HEK293 (cell line): Measurements from ENCODE around the gene BFAR.
"Not testable (repeated sequence)": the region's sequence is repeated elsewhere in the genome, so short reads cannot be mapped to it uniquely, and the experiment has no call there.

ENCODE experiments used
- GLI4 ChIP-seq: fragments of 450-650 bp; formaldehyde crosslinking; IDR thresholded peaks from 2 replicates; pipeline ENCODE4 v1.5.1; 2016; ENCODE audit warnings: missing biosample characterization, missing genetic modification characterization
- ZBTB1 ChIP-seq: fragments of 450-650 bp; formaldehyde crosslinking; IDR thresholded peaks from 2 replicates; pipeline ENCODE4 v1.5.1; 2016; ENCODE audit warnings: missing biosample characterization, missing genetic modification characterization
- ZNF114 ChIP-seq: fragments of 450-650 bp; formaldehyde crosslinking; IDR thresholded peaks from 2 replicates; pipeline ENCODE4 v1.5.0; 2017; ENCODE audit warnings: missing biosample characterization, missing genetic modification characterization
- ZNF140 ChIP-seq: fragments of 450-650 bp; formaldehyde crosslinking; IDR thresholded peaks from 2 replicates; pipeline ENCODE4 v1.5.1; 2016; ENCODE audit warnings: missing biosample characterization, missing genetic modification characterization
- ZNF48 ChIP-seq: fragments of 450-650 bp; formaldehyde crosslinking; IDR thresholded peaks from 2 replicates; pipeline ENCODE4 v1.5.1; 2016; ENCODE audit warnings: missing biosample characterization, missing genetic modification characterization
- ZNF510 ChIP-seq: fragments of 450-650 bp; formaldehyde crosslinking; IDR thresholded peaks from 2 replicates; pipeline ENCODE4 v1.5.1; 2018; ENCODE audit warnings: mild to moderate bottlenecking, missing genetic modification characterization, missing biosample characterization; ENCODE audit not compliant: insufficient replicate concordance
- ZNF677 ChIP-seq: fragments of 450-650 bp; IDR thresholded peaks from 2 replicates; pipeline ENCODE4 v1.5.0; 2018; ENCODE audit warnings: missing biosample characterization, mild to moderate bottlenecking, missing genetic modification characterization, moderate library complexity
- ZSCAN16 ChIP-seq: fragments of 450-650 bp; formaldehyde crosslinking; IDR thresholded peaks from 2 replicates; pipeline ENCODE4 v1.5.1; 2016; ENCODE audit warnings: missing biosample characterization, missing genetic modification characterization
- TF ChIP-seq, protein P1 (sequence below): fragments of 450-650 bp; formaldehyde crosslinking; IDR thresholded peaks from 2 replicates; pipeline ENCODE4 v1.5.1; 2016; ENCODE audit warnings: missing biosample characterization, missing genetic modification characterization
- TF ChIP-seq, protein P2 (sequence below): fragments of 450-650 bp; formaldehyde crosslinking; IDR thresholded peaks from 2 replicates; pipeline ENCODE4 v1.5.1; 2017; ENCODE audit warnings: missing biosample characterization, missing genetic modification characterization
- TF ChIP-seq, protein P3 (sequence below): fragments of 450-650 bp; formaldehyde crosslinking; IDR thresholded peaks from 2 replicates; pipeline ENCODE4 v1.5.1; 2016; ENCODE audit warnings: missing biosample characterization, missing genetic modification characterization
- TF ChIP-seq, protein P4 (sequence below): fragments of 450-650 bp; formaldehyde crosslinking; IDR thresholded peaks from 2 replicates; pipeline ENCODE4 v1.5.1; 2016; ENCODE audit warnings: missing biosample characterization, missing genetic modification characterization
- TF ChIP-seq, protein P5 (sequence below): fragments of 450-650 bp; formaldehyde crosslinking; conservative IDR thresholded peaks from 2 replicates; pipeline ENCODE4 v1.5.1; 2016; ENCODE audit warnings: low read depth, missing biosample characterization, missing genetic modification characterization
- TF ChIP-seq, protein P6 (sequence below): sonication (generic); formaldehyde crosslinking; IDR thresholded peaks from 2 replicates; pipeline ENCODE4 v1.8.1; 2022; ENCODE audit warnings: mild to moderate bottlenecking, moderate library complexity, missing genetic modification reagents

- TF ChIP-seq, protein P1, sequence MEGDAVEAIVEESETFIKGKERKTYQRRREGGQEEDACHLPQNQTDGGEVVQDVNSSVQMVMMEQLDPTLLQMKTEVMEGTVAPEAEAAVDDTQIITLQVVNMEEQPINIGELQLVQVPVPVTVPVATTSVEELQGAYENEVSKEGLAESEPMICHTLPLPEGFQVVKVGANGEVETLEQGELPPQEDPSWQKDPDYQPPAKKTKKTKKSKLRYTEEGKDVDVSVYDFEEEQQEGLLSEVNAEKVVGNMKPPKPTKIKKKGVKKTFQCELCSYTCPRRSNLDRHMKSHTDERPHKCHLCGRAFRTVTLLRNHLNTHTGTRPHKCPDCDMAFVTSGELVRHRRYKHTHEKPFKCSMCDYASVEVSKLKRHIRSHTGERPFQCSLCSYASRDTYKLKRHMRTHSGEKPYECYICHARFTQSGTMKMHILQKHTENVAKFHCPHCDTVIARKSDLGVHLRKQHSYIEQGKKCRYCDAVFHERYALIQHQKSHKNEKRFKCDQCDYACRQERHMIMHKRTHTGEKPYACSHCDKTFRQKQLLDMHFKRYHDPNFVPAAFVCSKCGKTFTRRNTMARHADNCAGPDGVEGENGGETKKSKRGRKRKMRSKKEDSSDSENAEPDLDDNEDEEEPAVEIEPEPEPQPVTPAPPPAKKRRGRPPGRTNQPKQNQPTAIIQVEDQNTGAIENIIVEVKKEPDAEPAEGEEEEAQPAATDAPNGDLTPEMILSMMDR (tag by site-specific recombination) = not testable (repeated sequence)
- TF ChIP-seq, protein P2, sequence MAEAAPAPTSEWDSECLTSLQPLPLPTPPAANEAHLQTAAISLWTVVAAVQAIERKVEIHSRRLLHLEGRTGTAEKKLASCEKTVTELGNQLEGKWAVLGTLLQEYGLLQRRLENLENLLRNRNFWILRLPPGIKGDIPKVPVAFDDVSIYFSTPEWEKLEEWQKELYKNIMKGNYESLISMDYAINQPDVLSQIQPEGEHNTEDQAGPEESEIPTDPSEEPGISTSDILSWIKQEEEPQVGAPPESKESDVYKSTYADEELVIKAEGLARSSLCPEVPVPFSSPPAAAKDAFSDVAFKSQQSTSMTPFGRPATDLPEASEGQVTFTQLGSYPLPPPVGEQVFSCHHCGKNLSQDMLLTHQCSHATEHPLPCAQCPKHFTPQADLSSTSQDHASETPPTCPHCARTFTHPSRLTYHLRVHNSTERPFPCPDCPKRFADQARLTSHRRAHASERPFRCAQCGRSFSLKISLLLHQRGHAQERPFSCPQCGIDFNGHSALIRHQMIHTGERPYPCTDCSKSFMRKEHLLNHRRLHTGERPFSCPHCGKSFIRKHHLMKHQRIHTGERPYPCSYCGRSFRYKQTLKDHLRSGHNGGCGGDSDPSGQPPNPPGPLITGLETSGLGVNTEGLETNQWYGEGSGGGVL (tag by site-specific recombination) = not testable (repeated sequence)
- TF ChIP-seq ZNF677 (tag by site-specific recombination); GLI4 (tag by site-specific recombination); ZNF114 (tag by site-specific recombination); ZNF140 (tag by site-specific recombination); ZNF510 (tag by site-specific recombination); ZBTB1; ZSCAN16; ZNF48 (tag by site-specific recombination): not testable (repeated sequence)
- TF ChIP-seq, protein P3, sequence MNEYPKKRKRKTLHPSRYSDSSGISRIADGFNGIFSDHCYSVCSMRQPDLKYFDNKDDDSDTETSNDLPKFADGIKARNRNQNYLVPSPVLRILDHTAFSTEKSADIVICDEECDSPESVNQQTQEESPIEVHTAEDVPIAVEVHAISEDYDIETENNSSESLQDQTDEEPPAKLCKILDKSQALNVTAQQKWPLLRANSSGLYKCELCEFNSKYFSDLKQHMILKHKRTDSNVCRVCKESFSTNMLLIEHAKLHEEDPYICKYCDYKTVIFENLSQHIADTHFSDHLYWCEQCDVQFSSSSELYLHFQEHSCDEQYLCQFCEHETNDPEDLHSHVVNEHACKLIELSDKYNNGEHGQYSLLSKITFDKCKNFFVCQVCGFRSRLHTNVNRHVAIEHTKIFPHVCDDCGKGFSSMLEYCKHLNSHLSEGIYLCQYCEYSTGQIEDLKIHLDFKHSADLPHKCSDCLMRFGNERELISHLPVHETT (tag by site-specific recombination) = not testable (repeated sequence)
- TF ChIP-seq, protein P4, sequence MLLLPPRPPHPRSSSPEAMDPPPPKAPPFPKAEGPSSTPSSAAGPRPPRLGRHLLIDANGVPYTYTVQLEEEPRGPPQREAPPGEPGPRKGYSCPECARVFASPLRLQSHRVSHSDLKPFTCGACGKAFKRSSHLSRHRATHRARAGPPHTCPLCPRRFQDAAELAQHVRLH (tag by site-specific recombination) = not testable (repeated sequence)
- TF ChIP-seq, protein P5, sequence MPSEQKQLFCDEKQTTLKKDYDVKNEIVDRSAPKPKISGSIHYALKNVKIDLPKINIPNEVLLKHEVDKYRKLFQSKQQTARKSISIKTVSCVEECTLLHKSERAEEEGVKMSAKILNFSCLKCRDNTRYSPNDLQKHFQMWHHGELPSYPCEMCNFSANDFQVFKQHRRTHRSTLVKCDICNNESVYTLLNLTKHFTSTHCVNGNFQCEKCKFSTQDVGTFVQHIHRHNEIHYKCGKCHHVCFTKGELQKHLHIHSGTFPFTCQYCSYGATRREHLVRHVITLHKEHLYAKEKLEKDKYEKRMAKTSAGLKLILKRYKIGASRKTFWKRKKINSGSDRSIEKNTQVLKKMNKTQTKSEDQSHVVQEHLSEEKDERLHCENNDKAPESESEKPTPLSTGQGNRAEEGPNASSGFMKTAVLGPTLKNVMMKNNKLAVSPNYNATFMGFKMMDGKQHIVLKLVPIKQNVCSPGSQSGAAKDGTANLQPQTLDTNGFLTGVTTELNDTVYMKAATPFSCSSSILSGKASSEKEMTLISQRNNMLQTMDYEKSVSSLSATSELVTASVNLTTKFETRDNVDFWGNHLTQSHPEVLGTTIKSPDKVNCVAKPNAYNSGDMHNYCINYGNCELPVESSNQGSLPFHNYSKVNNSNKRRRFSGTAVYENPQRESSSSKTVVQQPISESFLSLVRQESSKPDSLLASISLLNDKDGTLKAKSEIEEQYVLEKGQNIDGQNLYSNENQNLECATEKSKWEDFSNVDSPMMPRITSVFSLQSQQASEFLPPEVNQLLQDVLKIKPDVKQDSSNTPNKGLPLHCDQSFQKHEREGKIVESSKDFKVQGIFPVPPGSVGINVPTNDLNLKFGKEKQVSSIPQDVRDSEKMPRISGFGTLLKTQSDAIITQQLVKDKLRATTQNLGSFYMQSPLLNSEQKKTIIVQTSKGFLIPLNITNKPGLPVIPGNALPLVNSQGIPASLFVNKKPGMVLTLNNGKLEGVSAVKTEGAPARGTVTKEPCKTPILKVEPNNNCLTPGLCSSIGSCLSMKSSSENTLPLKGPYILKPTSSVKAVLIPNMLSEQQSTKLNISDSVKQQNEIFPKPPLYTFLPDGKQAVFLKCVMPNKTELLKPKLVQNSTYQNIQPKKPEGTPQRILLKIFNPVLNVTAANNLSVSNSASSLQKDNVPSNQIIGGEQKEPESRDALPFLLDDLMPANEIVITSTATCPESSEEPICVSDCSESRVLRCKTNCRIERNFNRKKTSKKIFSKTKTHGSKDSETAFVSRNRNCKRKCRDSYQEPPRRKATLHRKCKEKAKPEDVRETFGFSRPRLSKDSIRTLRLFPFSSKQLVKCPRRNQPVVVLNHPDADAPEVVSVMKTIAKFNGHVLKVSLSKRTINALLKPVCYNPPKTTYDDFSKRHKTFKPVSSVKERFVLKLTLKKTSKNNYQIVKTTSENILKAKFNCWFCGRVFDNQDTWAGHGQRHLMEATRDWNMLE (tag by site-specific recombination) = not testable (repeated sequence)
- TF ChIP-seq, protein P6, sequence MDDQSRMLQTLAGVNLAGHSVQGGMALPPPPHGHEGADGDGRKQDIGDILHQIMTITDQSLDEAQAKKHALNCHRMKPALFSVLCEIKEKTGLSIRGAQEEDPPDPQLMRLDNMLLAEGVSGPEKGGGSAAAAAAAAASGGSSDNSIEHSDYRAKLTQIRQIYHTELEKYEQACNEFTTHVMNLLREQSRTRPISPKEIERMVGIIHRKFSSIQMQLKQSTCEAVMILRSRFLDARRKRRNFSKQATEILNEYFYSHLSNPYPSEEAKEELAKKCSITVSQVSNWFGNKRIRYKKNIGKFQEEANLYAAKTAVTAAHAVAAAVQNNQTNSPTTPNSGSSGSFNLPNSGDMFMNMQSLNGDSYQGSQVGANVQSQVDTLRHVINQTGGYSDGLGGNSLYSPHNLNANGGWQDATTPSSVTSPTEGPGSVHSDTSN = not testable (repeated sequence)
Measured at GRCh38 chr16:14636179-14636950, 3.6 kb downstream of the BFAR start.
